Endothelial cell (in vitro differentiated cells): ENCODE results near the gene EXOG. TPM values are rescaled to one million over a fixed set of nuclear protein-coding genes. Genes with fewer than 3 reads are reported as not detected.

Experiments used
- DNase-seq: peaks from one replicate; pipeline ENCODE4 v3.0.0; 2021; ENCODE audit warnings: low spot score
- H3K27ac Mint-ChIP-seq: one replicate; pipeline ENCODE4 v1.8.0; 2021; ENCODE audit warnings: mixed read lengths, inconsistent platforms; ENCODE audit not compliant: unreplicated experiment
- H3K27me3 Mint-ChIP-seq: one replicate; pipeline ENCODE4 v1.8.0; 2021; ENCODE audit warnings: mild to moderate bottlenecking, moderate library complexity, mixed read lengths, inconsistent platforms; ENCODE audit not compliant: unreplicated experiment
- H3K36me3 Mint-ChIP-seq: one replicate; pipeline ENCODE4 v1.8.0; 2021; ENCODE audit warnings: mild to moderate bottlenecking, low read depth, mixed read lengths, inconsistent platforms; ENCODE audit not compliant: unreplicated experiment
- H3K4me1 Mint-ChIP-seq: one replicate; pipeline ENCODE4 v1.8.0; 2021; ENCODE audit warnings: mild to moderate bottlenecking, mixed read lengths, inconsistent platforms; ENCODE audit not compliant: unreplicated experiment
- H3K4me3 Mint-ChIP-seq: one replicate; pipeline ENCODE4 v1.8.0; 2021; ENCODE audit warnings: mild to moderate bottlenecking, mixed read lengths, inconsistent platforms; ENCODE audit not compliant: unreplicated experiment
- H3K9me3 Mint-ChIP-seq: one replicate; pipeline ENCODE4 v1.8.0; 2021; ENCODE audit warnings: mixed read lengths, inconsistent platforms; ENCODE audit not compliant: unreplicated experiment
- CTCF ChIP-seq: fragments of 200-600 bp; sonication (generic); IDR thresholded peaks from one replicate; pipeline ENCODE4 v1.5.0; 2021; ENCODE audit warnings: antibody characterized with exemption; ENCODE audit not compliant: unreplicated experiment
- total RNA-seq: library from RNA; stranded (reverse); fragmentation: NEBNext Ultra II Directional; extraction: Animal tissue kit (Norgen Biotek cat#: 25700); gene quantifications from one replicate; pipeline ENCODE4 v1.2.1, GENCODE V29; 2021; ENCODE audit not compliant: unreplicated experiment

Gene EXOG
- total RNA-seq, 1 donor from 2014 or later = 18.3 TPM

GRCh38 chr3:38507120-38507519, 11.0 kb downstream of the EXOG start:
- DNase-seq = no peak
- H3K4me3 Mint-ChIP-seq = no peak overlapping the region
- H3K36me3 Mint-ChIP-seq = peaks cover 6% of the 10 kb centered on the region
- no peaks in the 10 kb centered on the region for H3K27me3 Mint-ChIP-seq
- no peaks in the 10 kb centered on the region for H3K9me3 Mint-ChIP-seq
- no peak overlapping the region for H3K27ac Mint-ChIP-seq
- no peaks in the 10 kb centered on the region for H3K4me1 Mint-ChIP-seq
- TF ChIP-seq CTCF = no peak

GRCh38 chr3:38509732-38510131, 13.6 kb downstream of the EXOG start:
- no peaks in the 10 kb centered on the region for H3K9me3 Mint-ChIP-seq
- H3K27me3 Mint-ChIP-seq = no peaks in the 10 kb centered on the region
- no peak overlapping the region for H3K27ac Mint-ChIP-seq
- no peak for DNase-seq
- no peaks in the 10 kb centered on the region for H3K4me1 Mint-ChIP-seq
- H3K4me3 Mint-ChIP-seq = no peak overlapping the region
- no peak for TF ChIP-seq CTCF
- H3K36me3 Mint-ChIP-seq = peaks cover 14% of the 10 kb centered on the region

GRCh38 chr3:38510631-38511030, 14.5 kb downstream of the EXOG start:
- H3K9me3 Mint-ChIP-seq = no peaks in the 10 kb centered on the region
- H3K4me1 Mint-ChIP-seq = no peaks in the 10 kb centered on the region
- H3K4me3 Mint-ChIP-seq = no peak overlapping the region
- TF ChIP-seq CTCF = no peak
- H3K27ac Mint-ChIP-seq = no peak overlapping the region
- DNase-seq = no peak
- H3K36me3 Mint-ChIP-seq = peaks cover 14% of the 10 kb centered on the region
- no peaks in the 10 kb centered on the region for H3K27me3 Mint-ChIP-seq

- no peak for TF ChIP-seq CTCF
- no peak overlapping the region for H3K27ac Mint-ChIP-seq
- no peak for DNase-seq
- H3K27me3 Mint-ChIP-seq = no peaks in the 10 kb centered on the region
- H3K36me3 Mint-ChIP-seq = peaks cover 14% of the 10 kb centered on the region
- H3K9me3 Mint-ChIP-seq = no peaks in the 10 kb centered on the region
- H3K4me1 Mint-ChIP-seq = no peaks in the 10 kb centered on the region
- H3K4me3 Mint-ChIP-seq = no peak overlapping the region
Measured at GRCh38 chr3:38511546-38511945, 15.4 kb downstream of the EXOG start.

GRCh38 chr3:38515367-38515766, 19.2 kb downstream of the EXOG start:
- Mint-ChIP-seq H3K36me3 (peaks cover 8% of the 10 kb centered on the region), H3K27ac (no peak overlapping the region), H3K27me3 (no peaks in the 10 kb centered on the region), H3K9me3 (no peaks in the 10 kb centered on the region), H3K4me3 (no peak overlapping the region), H3K4me1 (peaks cover 7% of the 10 kb centered on the region)
- no peak for DNase-seq
- TF ChIP-seq CTCF = no peak
